Mononuclear cell (primary cell): ENCODE measurements around the gene SLC22A23. TPM values are rescaled to one million over a fixed set of nuclear protein-coding genes. Genes with fewer than 3 reads are reported as not detected.

Experiments used
- H3K27me3 ChIP-seq: 2 replicates; pipeline ENCODE4 v1.6.0; 2011; ENCODE audit warnings: low read length, control low read depth; ENCODE audit not compliant: insufficient read depth
- H3K4me1 ChIP-seq: 2 replicates; pipeline ENCODE4 v1.5.1; 2011; ENCODE audit warnings: mild to moderate bottlenecking, low read length, control low read depth; ENCODE audit not compliant: insufficient read depth
- H3K4me3 ChIP-seq: 2 replicates; pipeline ENCODE4 v1.5.1; 2011; ENCODE audit warnings: mild to moderate bottlenecking, low read length, moderate library complexity
- H3K9me3 ChIP-seq: 2 replicates; pipeline ENCODE4 v1.5.1; 2011; ENCODE audit warnings: low read depth, mild to moderate bottlenecking, control low read depth, low read length
- total RNA-seq: library from RNA; depleted of rRNA; stranded (reverse); fragments of >200 nt; gene quantifications from one replicate; pipeline ENCODE4 v1.2.3, GENCODE V29; 2012

Gene SLC22A23
- total RNA-seq, 1 donor: 6.0 TPM

DNA sequence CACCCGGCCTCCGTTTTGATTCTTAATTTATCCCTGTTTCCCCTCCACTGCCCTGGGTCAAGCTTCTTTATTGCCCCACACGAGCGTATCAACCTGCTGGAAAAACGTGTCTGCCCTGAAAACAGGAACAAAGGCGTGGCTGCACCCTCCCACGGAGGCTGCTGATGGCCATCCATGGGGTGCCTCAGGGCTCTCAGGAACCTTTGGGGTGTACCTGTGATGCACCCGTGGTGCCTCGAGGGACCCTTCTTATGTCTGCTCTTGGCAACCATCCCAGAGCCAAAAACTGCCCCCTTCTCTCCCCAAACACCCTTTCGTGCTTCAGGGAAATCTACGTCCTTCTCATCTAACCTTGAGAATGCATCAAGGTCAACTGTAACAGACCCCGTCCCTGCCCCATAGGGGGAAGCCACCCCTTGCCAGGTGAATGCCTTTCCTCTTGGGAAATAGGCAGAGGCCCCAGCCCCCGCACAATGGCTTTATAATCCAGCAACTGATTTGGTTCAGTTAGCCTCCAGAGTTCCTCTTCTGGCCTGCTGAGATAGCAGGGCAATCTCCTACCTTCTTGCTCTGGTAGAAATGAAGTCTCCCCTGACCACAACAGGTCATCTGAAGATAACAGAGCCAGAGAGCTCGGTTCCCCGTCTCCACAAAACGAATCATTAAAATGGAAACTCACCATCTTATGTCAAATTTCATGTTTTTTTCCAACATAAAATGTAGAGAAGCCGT, 168.7 kb downstream of the SLC22A23 start:
- Histone ChIP-seq H3K9me3 (no peaks in the 10 kb centered on the region), H3K27me3 (no peaks in the 10 kb centered on the region), H3K4me1 (no peaks in the 10 kb centered on the region), H3K4me3 (no peak overlapping the region)

DNA sequence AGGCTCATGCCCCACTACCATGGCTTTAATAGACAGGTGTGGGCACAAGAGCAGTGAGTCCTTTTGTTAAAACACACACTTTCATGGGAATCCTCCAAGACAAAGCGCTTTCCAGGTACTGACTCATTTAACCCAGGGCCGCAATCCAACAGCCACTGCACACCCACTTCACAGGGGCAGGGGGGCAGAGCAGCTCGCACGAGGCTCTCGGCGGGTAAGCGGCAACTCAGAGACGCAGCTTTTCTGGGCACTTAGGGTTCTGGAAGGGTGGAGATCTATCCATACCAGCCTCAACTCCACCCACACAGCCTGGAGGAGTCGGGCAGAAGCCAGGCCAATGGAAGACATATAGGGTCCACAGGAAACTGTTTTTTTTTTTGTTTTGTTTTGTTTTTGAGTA, 169.5 kb downstream of the SLC22A23 start:
- Histone ChIP-seq H3K4me3 (no peak overlapping the region), H3K27me3 (no peaks in the 10 kb centered on the region), H3K4me1 (no peaks in the 10 kb centered on the region), H3K9me3 (no peaks in the 10 kb centered on the region)

DNA sequence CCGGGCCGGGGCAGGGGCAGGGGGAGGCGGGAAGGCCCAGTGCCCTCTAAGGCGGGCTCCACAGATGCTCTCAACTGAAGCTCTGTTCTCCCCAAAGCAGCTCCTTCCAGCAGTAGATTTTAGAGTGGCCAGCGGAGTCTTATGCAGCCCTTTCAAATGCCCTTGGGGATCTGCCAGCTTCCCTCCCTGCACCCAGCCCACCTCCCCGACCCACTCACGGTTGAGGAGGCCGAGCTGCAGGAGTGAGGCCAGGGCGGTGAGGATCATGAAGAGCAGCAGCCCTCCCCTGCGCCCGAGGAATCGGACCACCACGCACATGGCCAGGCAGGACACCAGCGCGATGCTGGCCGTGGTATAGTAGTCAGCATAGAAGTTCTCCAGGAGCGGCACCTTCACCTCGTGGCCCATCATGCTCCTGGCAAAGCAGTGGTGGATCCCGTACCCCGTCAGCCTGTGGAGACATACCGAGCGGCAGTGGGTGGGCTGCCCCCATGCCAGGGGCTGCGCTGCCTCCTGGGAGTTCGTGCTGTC, 170.1 kb downstream of the SLC22A23 start:
- no peaks in the 10 kb centered on the region for H3K9me3 ChIP-seq
- no peak overlapping the region for H3K4me3 ChIP-seq
- no peaks in the 10 kb centered on the region for H3K27me3 ChIP-seq
- H3K4me1 ChIP-seq: no peaks in the 10 kb centered on the region

DNA sequence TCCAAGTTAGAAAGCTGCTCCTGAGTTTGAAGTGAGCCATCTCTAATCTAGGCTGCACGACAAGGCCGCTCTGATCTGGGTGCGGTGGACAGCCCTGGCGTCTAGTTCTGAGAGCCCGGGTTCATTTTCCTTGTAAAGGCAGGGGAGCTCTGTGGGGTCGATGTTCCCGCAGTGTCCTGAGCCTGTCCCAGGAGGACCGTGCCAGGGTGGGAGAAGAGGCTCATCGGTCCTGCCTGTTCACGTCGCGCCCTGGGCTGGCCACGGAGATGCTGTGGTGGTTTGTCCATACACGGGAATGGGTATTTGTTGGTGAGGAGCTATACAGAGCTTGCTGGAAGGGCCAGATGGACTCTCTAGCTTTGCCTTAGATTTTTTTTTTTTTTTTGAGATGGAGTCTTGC, 171.1 kb downstream of the SLC22A23 start:
- H3K27me3 ChIP-seq: no peaks in the 10 kb centered on the region
- H3K4me3 ChIP-seq: no peak overlapping the region
- H3K4me1 ChIP-seq: no peaks in the 10 kb centered on the region
- no peaks in the 10 kb centered on the region for H3K9me3 ChIP-seq

DNA sequence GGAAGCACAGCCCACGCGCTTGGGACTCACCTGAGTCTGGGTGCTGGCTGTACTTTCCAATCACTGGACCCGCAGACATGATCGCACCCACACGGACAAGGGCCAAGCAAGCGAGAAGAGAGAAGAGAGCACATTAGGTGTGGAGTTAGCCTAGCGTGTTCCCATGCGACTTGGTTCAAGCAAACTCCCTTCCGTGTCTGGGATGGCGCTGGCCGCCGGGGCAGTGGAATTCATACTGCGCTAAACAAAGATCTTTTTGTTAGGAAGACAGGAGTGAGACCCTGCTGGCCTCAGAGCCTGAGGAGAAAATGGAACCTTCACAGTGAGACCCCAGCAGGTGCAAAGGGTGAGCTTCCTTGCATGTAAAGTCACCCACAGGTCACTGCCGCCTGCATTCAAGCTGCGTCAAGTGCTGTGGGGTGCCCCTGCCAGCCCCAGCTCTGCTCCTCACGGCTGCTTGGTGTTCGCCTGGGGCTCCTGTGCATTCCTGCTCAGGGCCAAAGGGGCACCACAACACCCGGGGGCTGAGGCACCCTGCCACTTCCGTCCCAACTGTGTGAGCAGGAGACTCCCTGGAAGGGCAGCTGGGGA, 171.7 kb downstream of the SLC22A23 start:
- Histone ChIP-seq H3K4me3 (no peak overlapping the region), H3K27me3 (no peaks in the 10 kb centered on the region), H3K4me1 (no peaks in the 10 kb centered on the region), H3K9me3 (no peaks in the 10 kb centered on the region)

DNA sequence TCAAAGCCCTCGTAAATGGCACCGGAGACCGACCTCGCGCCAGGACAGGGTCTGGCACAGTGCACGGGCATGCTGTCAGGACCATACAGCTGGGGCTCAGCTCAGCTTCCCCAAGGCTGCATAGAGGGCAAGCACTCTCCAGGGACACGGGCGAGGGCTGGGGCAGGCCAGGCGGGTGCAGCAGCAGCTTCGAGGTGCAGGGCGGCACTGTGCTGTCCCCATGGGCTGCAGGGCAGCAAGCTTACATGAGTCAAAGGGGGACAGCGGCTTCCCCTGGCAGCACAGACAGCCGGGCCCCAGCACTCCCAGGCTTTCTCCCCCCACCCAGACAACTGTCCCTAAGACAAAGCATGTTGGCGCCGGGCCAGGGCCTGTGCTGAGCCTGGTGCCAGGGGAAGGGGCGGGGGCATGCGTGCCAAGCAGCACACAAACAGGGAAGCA, 172.4 kb downstream of the SLC22A23 start:
- Histone ChIP-seq H3K27me3 (no peaks in the 10 kb centered on the region), H3K9me3 (no peaks in the 10 kb centered on the region), H3K4me1 (no peaks in the 10 kb centered on the region), H3K4me3 (no peak overlapping the region)

DNA sequence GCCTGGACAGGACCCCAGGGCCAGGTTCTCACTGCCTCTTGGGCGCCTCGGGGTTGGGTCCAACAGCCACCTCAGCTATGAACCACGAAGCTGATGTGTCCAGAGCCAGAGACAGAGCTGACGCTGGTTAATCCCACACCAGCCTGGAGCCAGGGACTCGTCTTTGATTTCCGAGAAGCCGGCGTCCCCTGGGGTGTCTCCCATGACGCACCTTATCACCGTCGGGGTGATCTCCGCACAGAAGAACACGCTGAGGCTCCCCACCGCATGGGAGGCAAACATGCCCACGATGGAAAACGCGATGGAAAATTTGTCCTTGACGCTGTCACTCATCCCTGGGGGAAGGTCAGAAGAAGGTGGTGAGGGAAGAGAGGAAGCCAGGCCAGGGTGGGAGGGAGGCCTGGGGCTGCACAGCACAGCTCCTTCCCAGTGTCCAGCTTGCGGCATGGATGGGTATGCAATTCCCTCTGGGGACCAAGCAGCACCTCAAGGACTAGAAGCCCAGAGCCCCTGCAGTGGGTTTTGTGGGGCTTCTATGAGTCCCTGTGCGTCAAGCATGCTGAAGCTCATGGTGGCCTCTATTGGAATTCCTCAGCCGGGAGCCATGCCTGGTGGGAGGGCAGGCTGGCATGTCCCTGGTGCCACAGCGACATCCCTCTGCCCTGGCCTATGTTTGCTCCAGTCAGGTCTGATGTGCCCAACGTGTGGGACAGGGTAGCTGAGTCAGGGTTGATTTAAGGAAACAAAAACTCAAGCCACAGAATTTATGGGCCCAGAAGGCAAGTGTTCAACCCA, 173.0 kb downstream of the SLC22A23 start:
- Histone ChIP-seq H3K4me1 (no peaks in the 10 kb centered on the region), H3K9me3 (no peaks in the 10 kb centered on the region), H3K27me3 (no peaks in the 10 kb centered on the region), H3K4me3 (no peak overlapping the region)

DNA sequence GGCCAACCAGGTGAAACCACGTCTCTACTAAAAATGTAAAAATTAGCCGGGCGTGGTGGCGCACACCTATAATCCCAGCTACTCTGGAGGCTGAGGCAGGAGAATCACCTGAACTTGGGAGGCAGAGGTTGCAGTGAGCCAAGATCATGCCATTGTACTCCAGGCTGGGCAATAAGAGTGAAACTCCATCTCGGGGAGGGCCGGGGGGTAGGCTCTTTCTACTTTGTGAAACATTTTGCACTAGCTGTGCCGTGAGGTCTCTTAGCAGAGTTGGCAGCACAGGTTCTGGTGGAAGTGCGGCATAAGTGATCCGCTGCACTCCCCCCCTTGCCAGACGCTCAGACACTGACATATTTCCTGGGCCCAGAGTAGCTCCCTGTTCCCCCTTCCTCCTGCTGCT, 173.6 kb downstream of the SLC22A23 start:
- H3K27me3 ChIP-seq: no peaks in the 10 kb centered on the region
- H3K4me3 ChIP-seq: no peak overlapping the region
- H3K4me1 ChIP-seq: no peaks in the 10 kb centered on the region
- H3K9me3 ChIP-seq: no peaks in the 10 kb centered on the region

DNA sequence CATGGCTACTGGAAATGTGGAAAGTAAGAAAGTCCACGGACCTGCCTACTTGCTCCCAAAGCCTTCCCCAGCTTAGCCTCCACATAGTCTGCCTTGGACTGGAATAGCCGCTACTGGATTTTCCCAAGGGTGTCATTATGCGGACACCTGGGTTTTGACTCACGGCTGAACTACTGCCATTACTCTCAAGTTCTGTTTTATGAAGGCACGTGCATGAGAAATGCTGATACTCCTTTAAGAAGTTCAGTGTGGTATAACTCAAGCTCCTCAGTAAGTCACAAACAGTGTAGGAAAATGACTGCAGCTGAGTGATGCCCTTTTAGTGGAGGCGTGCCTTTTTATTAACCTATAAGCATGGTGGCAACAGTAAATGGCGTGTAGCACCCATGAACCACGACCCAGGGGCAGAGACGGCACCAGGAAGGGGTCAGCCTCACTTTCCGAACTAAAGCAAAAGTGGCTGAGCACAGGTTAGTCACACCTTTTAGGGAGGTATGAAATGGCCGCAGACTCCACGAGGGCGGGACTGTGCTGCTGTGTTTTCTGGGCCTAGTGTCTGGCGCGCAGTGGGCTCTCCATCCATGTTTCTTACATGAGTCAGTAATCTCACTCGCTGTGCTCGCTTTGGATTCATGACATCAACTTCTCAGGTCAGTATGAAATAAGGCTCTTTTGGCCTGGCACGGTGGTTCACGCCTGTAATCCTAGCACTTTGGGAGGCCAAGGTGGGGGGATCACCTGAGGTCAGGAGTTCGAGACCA, 174.2 kb downstream of the SLC22A23 start:
- Histone ChIP-seq H3K27me3 (no peaks in the 10 kb centered on the region), H3K4me3 (no peak overlapping the region), H3K4me1 (no peaks in the 10 kb centered on the region), H3K9me3 (no peaks in the 10 kb centered on the region)

DNA sequence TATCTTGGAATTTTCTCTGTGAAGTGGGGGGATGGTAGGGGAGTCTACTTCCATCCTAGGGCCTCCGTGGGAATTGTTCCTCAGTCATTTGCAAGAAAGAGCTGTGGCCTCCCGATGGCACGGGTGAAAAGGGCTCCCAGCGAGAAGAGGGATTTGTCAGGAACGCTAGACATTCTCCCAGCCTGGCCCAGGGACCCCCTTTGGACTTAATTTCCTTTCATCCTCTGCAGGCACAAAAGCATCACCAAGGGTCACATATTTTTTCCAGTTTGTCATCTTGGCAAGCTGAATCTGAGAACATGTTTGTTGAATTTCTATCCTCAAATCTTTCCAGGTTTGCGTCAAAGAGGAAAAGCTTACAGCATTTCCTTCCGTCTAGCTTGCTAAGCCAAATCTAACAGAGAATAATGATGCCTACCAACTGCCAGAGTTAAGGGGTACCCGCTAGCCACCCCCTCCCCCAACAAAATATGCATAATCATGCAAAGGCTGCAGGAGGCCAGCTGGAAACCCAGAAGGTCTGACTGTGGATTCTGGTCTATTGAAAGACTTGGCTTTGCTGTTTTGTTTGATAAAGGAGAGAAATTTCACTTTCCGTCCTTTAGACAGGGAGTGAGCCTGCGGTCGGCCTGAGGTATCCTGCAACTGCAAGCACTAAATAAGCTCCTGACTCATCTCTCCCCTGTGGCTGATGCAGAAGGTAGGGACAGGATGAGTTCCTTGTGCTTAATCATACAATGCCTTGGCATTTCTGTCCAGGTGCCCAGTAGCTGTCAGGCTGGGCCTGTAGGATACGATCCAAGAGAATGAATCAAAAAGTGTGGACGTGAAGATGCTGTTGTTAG, 175.0 kb downstream of the SLC22A23 start:
- no peaks in the 10 kb centered on the region for H3K9me3 ChIP-seq
- no peak overlapping the region for H3K4me3 ChIP-seq
- H3K27me3 ChIP-seq: no peaks in the 10 kb centered on the region
- no peaks in the 10 kb centered on the region for H3K4me1 ChIP-seq

DNA sequence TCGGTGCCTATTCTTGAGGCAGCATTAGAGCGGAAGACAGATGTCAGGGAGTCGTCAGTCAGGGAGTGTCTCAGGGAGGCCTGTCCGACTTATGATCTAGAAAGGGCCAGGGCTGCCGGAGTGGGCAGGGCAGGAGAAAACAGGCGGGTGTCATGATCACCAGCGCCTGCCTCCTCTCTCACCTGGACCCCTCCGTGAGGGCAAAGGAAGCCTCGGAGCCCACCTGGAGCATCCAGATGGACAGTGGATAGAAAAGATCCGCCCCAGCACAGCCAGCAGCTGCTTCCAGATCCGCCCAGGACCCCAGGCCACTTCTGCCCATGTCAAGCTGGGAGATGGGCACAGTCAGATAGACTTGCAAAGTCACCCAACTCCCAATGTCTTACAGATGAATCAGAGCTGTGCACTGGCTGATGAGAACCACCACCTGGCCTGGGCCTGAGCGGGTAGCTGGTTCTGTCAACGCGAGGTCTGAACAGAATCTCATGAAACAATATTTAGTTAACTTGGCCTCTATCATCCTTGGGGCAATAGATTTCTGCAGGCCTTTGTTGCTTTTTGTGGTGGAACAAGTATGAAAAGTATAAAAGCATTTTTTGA, 175.9 kb downstream of the SLC22A23 start:
- Histone ChIP-seq H3K27me3 (no peaks in the 10 kb centered on the region), H3K4me1 (no peaks in the 10 kb centered on the region), H3K4me3 (no peak overlapping the region), H3K9me3 (no peaks in the 10 kb centered on the region)

DNA sequence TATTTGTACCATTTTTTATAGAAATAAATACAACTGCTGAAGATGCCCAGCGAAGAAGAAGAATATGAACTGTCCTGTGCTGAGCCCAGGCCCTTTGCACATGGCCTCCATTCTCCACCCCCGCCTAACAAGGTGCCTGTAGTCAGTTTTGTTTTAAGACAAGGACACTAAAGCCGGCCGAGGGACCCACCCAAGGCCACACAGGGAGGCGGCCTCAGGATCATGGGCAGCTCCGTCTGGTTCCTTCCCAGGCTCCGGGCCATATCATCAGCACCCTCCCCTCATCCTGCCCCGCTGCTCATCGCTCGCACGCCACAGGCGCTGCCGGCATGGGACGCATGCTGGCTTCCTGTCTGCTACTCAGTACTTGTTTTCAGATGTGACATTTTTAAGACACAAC, 176.8 kb downstream of the SLC22A23 start:
- Histone ChIP-seq H3K27me3 (no peaks in the 10 kb centered on the region), H3K4me1 (no peaks in the 10 kb centered on the region), H3K4me3 (no peak overlapping the region), H3K9me3 (no peaks in the 10 kb centered on the region)

DNA sequence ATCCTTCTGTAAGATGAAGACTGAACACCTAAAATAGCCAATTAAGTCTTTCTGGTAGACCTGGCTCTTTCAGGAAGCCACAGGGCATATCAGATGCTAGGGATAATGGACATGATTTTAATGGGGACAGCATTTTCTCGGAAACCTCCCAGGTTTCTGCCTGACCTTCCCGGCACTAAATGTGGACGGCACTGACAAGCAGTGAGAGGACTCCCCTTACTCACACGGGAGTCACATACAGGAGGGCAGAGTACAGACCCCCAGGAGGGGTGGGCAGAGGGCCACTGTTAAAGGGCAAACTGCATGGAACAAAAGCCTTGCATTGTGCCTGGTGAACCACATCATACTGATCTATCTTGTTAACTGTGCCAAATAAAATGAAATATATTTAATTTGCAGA, 178.2 kb downstream of the SLC22A23 start:
- no peak overlapping the region for H3K4me3 ChIP-seq
- no peaks in the 10 kb centered on the region for H3K9me3 ChIP-seq
- no peaks in the 10 kb centered on the region for H3K4me1 ChIP-seq
- no peaks in the 10 kb centered on the region for H3K27me3 ChIP-seq
